ENCODE results near the gene P4HA2.

- no peak for TF ChIP-seq ASH2L (IDR thresholded peaks at IDR 0.05; ENCODE audit: insufficient read length, low read depth, low read length)
- no peak for TF ChIP-seq RAD21 (CRISPR knock-in tag; IDR thresholded peaks at IDR 0.05)
- TF ChIP-seq NBN (conservative IDR thresholded peaks at IDR 0.05), result no peak
- no peak for TF ChIP-seq CTCF (CRISPR knock-in tag; IDR thresholded peaks at IDR 0.05)
Observed at GRCh38 chr5:132195727-132196126, 31.9 kb downstream of the P4HA2 start.
